Naive thymus-derived CD4-positive, alpha-beta T cell (primary cell): ENCODE results near the gene DMRT1. TPM values are rescaled to one million over a fixed set of nuclear protein-coding genes. Genes with fewer than 3 reads are reported as not detected.
"Not testable (repeated sequence)": the region's sequence is repeated elsewhere in the genome, so short reads cannot be mapped to it uniquely, and the experiment has no call there.

Experiments used
- ATAC-seq: fragments of 150-1000 bp; cut with Tn5 transposase; 2 replicates; pipeline ENCODE4 v1.10.0; 2021; ENCODE audit warnings: mild to moderate bottlenecking, moderate library complexity
- CTCF ChIA-PET: fragments of 350-600 bp; sonication (Branson Sonifier 250); formaldehyde crosslinking; loops from one replicate; lab custom pipeline; 2021; ENCODE audit warnings: antibody characterized with exemption; lab: Charles Lee
- POLR2A ChIA-PET: fragments of 350-600 bp; sonication (Branson Sonifier 250); formaldehyde crosslinking; loops from one replicate; lab custom pipeline; 2021; ENCODE audit warnings: antibody characterized with exemption, inconsistent platforms; lab: Charles Lee
- DNase-seq, 9 donors: peaks; one replicate each; pipeline versions ENCODE4 v3.0.0 to v3.0.0-alpha.2; 2020 to 2022; ENCODE audit warnings: mixed read lengths in 1 of 9
- H3K27ac ChIP-seq: one replicate; pipeline ENCODE4 v1.7.0; 2013; ENCODE audit warnings: mild to moderate bottlenecking, low read depth, low read length, moderate library complexity
- H3K27me3 ChIP-seq, 2 donors: one replicate each; pipeline ENCODE4 v1.7.0; 2013; ENCODE audit warnings: low read length in 2 of 2, mild to moderate bottlenecking in 2 of 2, moderate library complexity in 2 of 2; ENCODE audit not compliant: control insufficient read depth in 2 of 2, insufficient read depth in 2 of 2
- H3K36me3 ChIP-seq, 3 experiments: 1 replicate in 2 of 3; 2 replicates in 1 of 3; pipeline ENCODE4 v1.7.0; 2013; ENCODE audit warnings: low read length in 3 of 3, mild to moderate bottlenecking in 3 of 3, moderate library complexity in 1 of 3; ENCODE audit not compliant: insufficient read depth in 3 of 3, control insufficient read depth in 2 of 3
- H3K4me1 ChIP-seq, 2 donors: one replicate each; pipeline ENCODE4 v1.7.0; 2013; ENCODE audit warnings: low read length in 2 of 2, mild to moderate bottlenecking in 2 of 2, moderate library complexity in 1 of 2; ENCODE audit not compliant: control insufficient read depth in 2 of 2, insufficient read depth in 2 of 2
- H3K4me3 ChIP-seq: 2 replicates; pipeline ENCODE4 v1.7.0; 2013; ENCODE audit warnings: mild to moderate bottlenecking, low read length
- H3K9me3 ChIP-seq, 3 experiments: 1 replicate in 2 of 3; 2 replicates in 1 of 3; pipeline ENCODE4 v1.7.0; 2013; ENCODE audit warnings: low read length in 3 of 3; ENCODE audit not compliant: control insufficient read depth in 2 of 3
- H3K27ac Mint-ChIP-seq, 9 donors: one replicate each; pipeline ENCODE4 v1.8.0; 2020 to 2022; ENCODE audit warnings: mixed read lengths in 9 of 9, mild to moderate bottlenecking in 8 of 9, moderate library complexity in 5 of 9, inconsistent platforms in 2 of 9
- H3K27me3 Mint-ChIP-seq, 5 donors: one replicate each; pipeline ENCODE4 v1.8.0; 2021 to 2022; ENCODE audit warnings: mixed read lengths in 5 of 5, mild to moderate bottlenecking in 1 of 5
- H3K36me3 Mint-ChIP-seq, 5 donors: one replicate each; pipeline ENCODE4 v1.8.0; 2020 to 2022; ENCODE audit warnings: mixed read lengths in 5 of 5, mild to moderate bottlenecking in 3 of 5, inconsistent platforms in 1 of 5
- H3K4me1 Mint-ChIP-seq, 7 donors: one replicate each; pipeline ENCODE4 v1.8.0; 2020 to 2022; ENCODE audit warnings: mixed read lengths in 7 of 7, mild to moderate bottlenecking in 3 of 7, inconsistent platforms in 1 of 7
- H3K4me3 Mint-ChIP-seq, 10 donors: one replicate each; pipeline ENCODE4 v1.8.0; 2020 to 2022; ENCODE audit warnings: mild to moderate bottlenecking in 10 of 10, mixed read lengths in 10 of 10, moderate library complexity in 6 of 10, inconsistent platforms in 2 of 10
- H3K9me3 Mint-ChIP-seq, 11 donors: one replicate each; pipeline ENCODE4 v1.8.0; 2020 to 2022; ENCODE audit warnings: mixed read lengths in 11 of 11, mild to moderate bottlenecking in 4 of 11, inconsistent platforms in 1 of 11, moderate library complexity in 1 of 11
- intact Hi-C, 2 donors: fragments of 100-400 bp; cut with micrococcal nuclease; formaldehyde crosslinking; loops; one replicate each; pipeline ENCODE4 v1.15.1; 2023
- polyA plus RNA-seq, 2 donors: library from polyadenylated mRNA; unstranded; fragments of 300-500 nt; fragmentation: Illumina TruSeq; gene quantifications; one replicate each; pipeline ENCODE4 v1.2.3, GENCODE V29; 2021
- total RNA-seq, 6 experiments: library from RNA in 5 of 6; stranded (reverse) in 5 of 6; gene quantifications; 1 replicate in 5 of 6; 2 replicates in 1 of 6; pipeline ENCODE4 v1.2.3 and lab custom pipeline; 2021 to 2026

Gene DMRT1
- total and polyA plus RNA-seq, 7 experiments from 2014 or later = not detected

GRCh38 chr9:852539-852938, 11.0 kb downstream of the DMRT1 start:
- no peak overlapping the region for H3K4me3 ChIP-seq
- DNase-seq (no peak), ATAC-seq (no peak)
- no peak overlapping the region for H3K4me3 Mint-ChIP-seq
- H3K27ac ChIP-seq = no peak overlapping the region
- H3K4me1 Mint-ChIP-seq = no peaks in the 10 kb centered on the region
- CTCF ChIA-PET = no interaction called here
- H3K36me3 Mint-ChIP-seq = no peaks in the 10 kb centered on the region
- intact Hi-C loops = no loop called here
- POLR2A ChIA-PET = interaction anchor here (0.7 kb wide), 1 partner anchor 143 kb away, joined by 4 read pairs; no protein-coding TSS in a partner anchor
- no peaks in the 10 kb centered on the region for H3K9me3 ChIP-seq
- H3K27ac Mint-ChIP-seq = no peak overlapping the region
- peaks cover 0 to 4% (median 0%) of the 10 kb centered on the region in 11 donors for H3K9me3 Mint-ChIP-seq
- H3K36me3 ChIP-seq = no peaks in the 10 kb centered on the region
- no peaks in the 10 kb centered on the region for H3K4me1 ChIP-seq
- H3K27me3 Mint-ChIP-seq = peaks cover 13 to 31% (median 28%) of the 10 kb centered on the region in 5 donors
- no peaks in the 10 kb centered on the region for H3K27me3 ChIP-seq

- Histone ChIP-seq H3K27ac (no peak overlapping the region), H3K36me3 (no peaks in the 10 kb centered on the region), H3K4me1 (no peaks in the 10 kb centered on the region), H3K27me3 (no peaks in the 10 kb centered on the region), H3K4me3 (no peak overlapping the region), H3K9me3 (no peaks in the 10 kb centered on the region)
- Mint-ChIP-seq H3K27ac (no peak overlapping the region), H3K27me3 (peaks cover 5 to 38% (median 22%) of the 10 kb centered on the region in 5 donors), H3K9me3 (peaks cover 0 to 14% (median 7%) of the 10 kb centered on the region in 11 donors), H3K36me3 (peaks cover 0 to 4% (median 0%) of the 10 kb centered on the region in 5 donors), H3K4me3 (no peak overlapping the region), H3K4me1 (no peaks in the 10 kb centered on the region)
- intact Hi-C loops = no loop called here
- ATAC-seq = no peak
- CTCF ChIA-PET = no interaction called here
- no peak for DNase-seq
- POLR2A ChIA-PET = no interaction called here
These were observed 17.8 kb downstream of the DMRT1 start for GRCh38 chr9:859251-859650.

- Mint-ChIP-seq H3K4me1 (no peaks in the 10 kb centered on the region), H3K4me3 (no peak overlapping the region), H3K36me3 (peaks cover 0 to 4% (median 0%) of the 10 kb centered on the region in 5 donors), H3K27me3 (peaks cover 5 to 35% (median 22%) of the 10 kb centered on the region in 5 donors), H3K9me3 (peaks cover 0 to 14% (median 7%) of the 10 kb centered on the region in 11 donors), H3K27ac (no peak overlapping the region)
- POLR2A ChIA-PET = no interaction called here
- H3K36me3 ChIP-seq = no peaks in the 10 kb centered on the region
- no peaks in the 10 kb centered on the region for H3K4me1 ChIP-seq
- no peaks in the 10 kb centered on the region for H3K27me3 ChIP-seq
- intact Hi-C loops = no loop called here
- ATAC-seq = no peak
- no peak overlapping the region for H3K4me3 ChIP-seq
- H3K27ac ChIP-seq = no peak overlapping the region
- no peaks in the 10 kb centered on the region for H3K9me3 ChIP-seq
- CTCF ChIA-PET = no interaction called here
- DNase-seq = no peak
These were observed 19.2 kb downstream of the DMRT1 start for GRCh38 chr9:860706-861105.

GRCh38 chr9:861525-861924, 20.0 kb downstream of the DMRT1 start:
- intact Hi-C loops, CTCF ChIA-PET, H3K4me1 Mint-ChIP-seq, H3K4me3 Mint-ChIP-seq, H3K4me1 ChIP-seq, H3K27ac Mint-ChIP-seq, H3K9me3 ChIP-seq, DNase-seq, H3K36me3 ChIP-seq, H3K4me3 ChIP-seq, H3K27ac ChIP-seq, H3K36me3 Mint-ChIP-seq, POLR2A ChIA-PET, ATAC-seq, H3K27me3 ChIP-seq: not testable (repeated sequence)
- Mint-ChIP-seq H3K27me3 (peaks cover 4 to 36% (median 24%) of the 10 kb centered on the region in 5 donors), H3K9me3 (peaks cover 0 to 14% (median 7%) of the 10 kb centered on the region in 11 donors)

- Histone ChIP-seq H3K9me3 (no peaks in the 10 kb centered on the region), H3K4me3 (no peak overlapping the region), H3K27ac (no peak overlapping the region), H3K4me1 (no peaks in the 10 kb centered on the region), H3K36me3 (no peaks in the 10 kb centered on the region), H3K27me3 (no peaks in the 10 kb centered on the region)
- no peak overlapping the region for H3K4me3 Mint-ChIP-seq
- H3K4me1 Mint-ChIP-seq = peaks cover 0 to 2% (median 0%) of the 10 kb centered on the region in 7 donors
- ATAC-seq (no peak), DNase-seq (no peak)
- ChIA-PET CTCF (no interaction called here), POLR2A (no interaction called here)
- no peaks in the 10 kb centered on the region for H3K36me3 Mint-ChIP-seq
- intact Hi-C loops = no loop called here
- H3K9me3 Mint-ChIP-seq = no peaks in the 10 kb centered on the region
- H3K27ac Mint-ChIP-seq = no peak overlapping the region
- peaks cover 10 to 34% (median 26%) of the 10 kb centered on the region in 5 donors for H3K27me3 Mint-ChIP-seq
These were observed 33.8 kb downstream of the DMRT1 start for GRCh38 chr9:875119-875962.

GRCh38 chr9:876425-876824, 34.9 kb downstream of the DMRT1 start:
- Mint-ChIP-seq H3K9me3 (no peaks in the 10 kb centered on the region), H3K4me1 (peaks cover 0 to 8% (median 5%) of the 10 kb centered on the region in 7 donors), H3K4me3 (no peak overlapping the region), H3K27ac (no peak overlapping the region), H3K27me3 (peaks cover 15 to 38% (median 31%) of the 10 kb centered on the region in 5 donors), H3K36me3 (no peaks in the 10 kb centered on the region)
- DNase-seq (no peak), ATAC-seq (no peak)
- intact Hi-C loops = no loop called here
- Histone ChIP-seq H3K27me3 (no peaks in the 10 kb centered on the region), H3K4me1 (no peaks in the 10 kb centered on the region), H3K9me3 (no peaks in the 10 kb centered on the region), H3K4me3 (no peak overlapping the region), H3K27ac (no peak overlapping the region), H3K36me3 (no peaks in the 10 kb centered on the region)
- ChIA-PET CTCF (no interaction called here), POLR2A (interaction anchor here (0.6 kb wide), 1 partner anchor 295 kb away, joined by 3 read pairs; no protein-coding TSS in a partner anchor)
